Effector memory CD4-positive, alpha-beta T cell (primary cell): ENCODE results near the gene FAM221A.

Experiments
- DNase-seq, 3 donors: peaks; one replicate each; pipeline ENCODE4 v3.0.0-alpha.2; 2020
- H3K27ac ChIP-seq: 2 replicates; pipeline ENCODE4 v1.7.0; 2013; ENCODE audit warnings: mild to moderate bottlenecking, low read length, moderate library complexity; ENCODE audit not compliant: insufficient read depth, poor library complexity, severe bottlenecking
- H3K27me3 ChIP-seq: replicated peaks from 2 replicates; pipeline ENCODE4 v1.7.0; 2013; ENCODE audit warnings: mild to moderate bottlenecking, low read length; ENCODE audit not compliant: insufficient read depth, control insufficient read depth, poor library complexity, severe bottlenecking
- H3K36me3 ChIP-seq: 2 replicates; pipeline ENCODE4 v1.7.0; 2013; ENCODE audit warnings: mild to moderate bottlenecking, low read length, moderate library complexity; ENCODE audit not compliant: control insufficient read depth, insufficient read depth
- H3K4me1 ChIP-seq: 2 replicates; pipeline ENCODE4 v1.7.0; 2013; ENCODE audit warnings: low read length, mild to moderate bottlenecking; ENCODE audit not compliant: control insufficient read depth, insufficient read depth, poor library complexity, severe bottlenecking
- H3K4me3 ChIP-seq: 2 replicates; pipeline ENCODE4 v1.7.0; 2013; ENCODE audit warnings: low read length, low read depth, mild to moderate bottlenecking; ENCODE audit not compliant: insufficient read depth, poor library complexity, severe bottlenecking
- H3K9me3 ChIP-seq: 2 replicates; pipeline ENCODE4 v1.7.0; 2013; ENCODE audit warnings: mild to moderate bottlenecking, low read length, moderate library complexity; ENCODE audit not compliant: control insufficient read depth
- total RNA-seq, 3 donors: gene quantifications; one replicate each; lab custom pipeline; 2026; lab: John Stamatoyannopoulos, UW

FAM221A gene
- total RNA-seq: 3.1 to 5.4 (median 4.3) reads per million in 3 donors

- Histone ChIP-seq H3K27ac (peak within 1 kb of the TSS; percentile 67), H3K27me3 (no peaks in the 10 kb centered on the region), H3K36me3 (no peaks in the 10 kb centered on the region), H3K9me3 (no peaks in the 10 kb centered on the region), H3K4me1 (peaks cover 7% of the 10 kb centered on the region), H3K4me3 (peak within 1 kb of the TSS; percentile 96)
- peak; percentile 69 to 76 (median 76) for DNase-seq
These were observed at the start of gene FAM221A for GRCh38 chr7:23679898-23680413. FAM221A (plus strand) TSS chr7:23680199; CDS start chr7:23680219, 20 bp downstream.

GRCh38 chr7:23633417-23633816 is 46.6 kb upstream of the FAM221A start:
- H3K4me3 ChIP-seq: no peak overlapping the region
- no peaks in the 10 kb centered on the region for H3K27me3 ChIP-seq
- no peak for DNase-seq
- no peaks in the 10 kb centered on the region for H3K4me1 ChIP-seq
- no peaks in the 10 kb centered on the region for H3K9me3 ChIP-seq
- peaks cover 3% of the 10 kb centered on the region for H3K36me3 ChIP-seq
- no peak overlapping the region for H3K27ac ChIP-seq

GRCh38 chr7:23645822-23646221 is 34.2 kb upstream of the FAM221A start:
- DNase-seq: no peak
- Histone ChIP-seq H3K4me3 (no peak overlapping the region), H3K4me1 (no peaks in the 10 kb centered on the region), H3K27ac (no peak overlapping the region), H3K9me3 (no peaks in the 10 kb centered on the region), H3K36me3 (no peaks in the 10 kb centered on the region), H3K27me3 (no peaks in the 10 kb centered on the region)

GRCh38 chr7:23653942-23654341 is 26.1 kb upstream of the FAM221A start:
- Histone ChIP-seq H3K9me3 (peaks cover 22% of the 10 kb centered on the region), H3K4me3 (no peak overlapping the region), H3K27ac (no peak overlapping the region), H3K36me3 (no peaks in the 10 kb centered on the region), H3K4me1 (no peaks in the 10 kb centered on the region), H3K27me3 (no peaks in the 10 kb centered on the region)
- no peak for DNase-seq

GRCh38 chr7:23654508-23654907 is 25.5 kb upstream of the FAM221A start:
- Histone ChIP-seq H3K27ac (no peak overlapping the region), H3K4me3 (no peak overlapping the region), H3K27me3 (no peaks in the 10 kb centered on the region), H3K4me1 (no peaks in the 10 kb centered on the region), H3K9me3 (peaks cover 22% of the 10 kb centered on the region), H3K36me3 (no peaks in the 10 kb centered on the region)
- no peak for DNase-seq

- Histone ChIP-seq H3K27me3 (no peaks in the 10 kb centered on the region), H3K27ac (no peak overlapping the region), H3K9me3 (peaks cover 22% of the 10 kb centered on the region), H3K36me3 (no peaks in the 10 kb centered on the region), H3K4me3 (no peak overlapping the region), H3K4me1 (no peaks in the 10 kb centered on the region)
- DNase-seq: no peak
These were observed 24.6 kb upstream of the FAM221A start for GRCh38 chr7:23655433-23655832.

- H3K36me3 ChIP-seq: no peaks in the 10 kb centered on the region
- H3K4me3 ChIP-seq: no peak overlapping the region
These were observed 21.1 kb upstream of the FAM221A start for GRCh38 chr7:23658831-23659427.

GRCh38 chr7:23661385-23661784 is 18.6 kb upstream of the FAM221A start:
- no peak overlapping the region for H3K27ac ChIP-seq
- H3K4me3 ChIP-seq: no peak overlapping the region
- no peaks in the 10 kb centered on the region for H3K27me3 ChIP-seq
- DNase-seq: no peak
- H3K36me3 ChIP-seq: no peaks in the 10 kb centered on the region
- no peaks in the 10 kb centered on the region for H3K4me1 ChIP-seq
- H3K9me3 ChIP-seq: no peaks in the 10 kb centered on the region

More at GRCh38 chr7:23658831-23659427, 21.1 kb upstream of the FAM221A start:
- DNase-seq: no peak
- Histone ChIP-seq H3K27ac (no peak overlapping the region), H3K27me3 (no peaks in the 10 kb centered on the region), H3K4me1 (no peaks in the 10 kb centered on the region), H3K9me3 (peaks cover 11% of the 10 kb centered on the region)

- Histone ChIP-seq H3K36me3 (no peaks in the 10 kb centered on the region), H3K4me3 (no peak overlapping the region), H3K27me3 (no peaks in the 10 kb centered on the region), H3K27ac (no peak overlapping the region), H3K4me1 (no peaks in the 10 kb centered on the region), H3K9me3 (no peaks in the 10 kb centered on the region)
- DNase-seq: no peak
These were observed 17.6 kb upstream of the FAM221A start for GRCh38 chr7:23662124-23662983.

GRCh38 chr7:23662984-23663313 is 17.1 kb upstream of the FAM221A start:
- no peak overlapping the region for H3K4me3 ChIP-seq
- H3K9me3 ChIP-seq: no peaks in the 10 kb centered on the region
- no peaks in the 10 kb centered on the region for H3K27me3 ChIP-seq
- no peak overlapping the region for H3K27ac ChIP-seq
- DNase-seq: no peak
- H3K4me1 ChIP-seq: no peaks in the 10 kb centered on the region
- no peaks in the 10 kb centered on the region for H3K36me3 ChIP-seq
